WERI-Rb-1 (cell line): ENCODE data around the gene TMEM203.

Source experiments
- DNase-seq: peaks from one replicate; pipeline ENCODE4 v3.0.0-alpha.2; 2020
- H3K27ac ChIP-seq: fragments of 250-450 bp; sonication (Bioruptor Pico); 2 replicates; pipeline ENCODE4 v1.5.1; 2020; ENCODE audit warnings: mild to moderate bottlenecking, moderate library complexity
- H3K27me3 ChIP-seq: fragments of 250-450 bp; sonication (Bioruptor Pico); 2 replicates; pipeline ENCODE4 v1.5.1; 2021; ENCODE audit warnings: mild to moderate bottlenecking, low read depth, moderate library complexity; ENCODE audit not compliant: insufficient read depth, severe bottlenecking
- H3K36me3 ChIP-seq: fragments of 250-450 bp; sonication (Bioruptor Pico); 2 replicates; pipeline ENCODE4 v1.5.1; 2020; ENCODE audit warnings: mild to moderate bottlenecking, moderate library complexity
- H3K4me3 ChIP-seq: 2 replicates; pipeline ENCODE4 v1.5.1; 2011; ENCODE audit warnings: low read depth, mild to moderate bottlenecking, control low read depth, low read length
- H3K9me3 ChIP-seq: fragments of 250-450 bp; sonication (Bioruptor Pico); 2 replicates; pipeline ENCODE4 v1.5.1; 2021; ENCODE audit warnings: mild to moderate bottlenecking, moderate library complexity; ENCODE audit not compliant: severe bottlenecking
- CTCF ChIP-seq: IDR thresholded peaks from 2 replicates; pipeline ENCODE4 v1.5.1; 2011; ENCODE audit warnings: low read depth, mild to moderate bottlenecking, control low read depth, inconsistent platforms, low read length

The TMEM203 gene

GRCh38 chr9:137205126-137206069 lies at the start of gene TMEM203, which contains the start of gene NDOR1:
Gene TMEM203, minus strand, starts transcription at chr9:137205648. Its CDS starts 234 bp downstream, at chr9:137205414.
Gene NDOR1, plus strand, starts transcription at chr9:137205700. Its CDS starts 78 bp downstream, at chr9:137205778.
- Histone ChIP-seq H3K4me3 (peak within 1 kb of the TSS; percentile 82), H3K27ac (peak within 1 kb of the TSS; percentile 80)
- peak; percentile 69 for DNase-seq

GRCh38 chr9:137254624-137255447 lies 49.4 kb upstream of the TMEM203 start, which contains the start of gene NELFB:
Gene NELFB, plus strand, starts transcription at chr9:137255327.
- Histone ChIP-seq H3K9me3 (no peaks in the 10 kb centered on the region), H3K27ac (peak within 1 kb of the TSS; percentile 88), H3K4me3 (peak within 1 kb of the TSS; percentile 76), H3K36me3 (peaks cover 3% of the 10 kb centered on the region; the same call in 1 of the 2 replicates), H3K27me3 (no peaks in the 10 kb centered on the region)
- TF ChIP-seq CTCF = no peak
- peak; percentile 84 for DNase-seq

More at GRCh38 chr9:137205126-137206069, at the start of gene TMEM203, which contains the start of gene NDOR1:
- TF ChIP-seq CTCF = no peak
- Histone ChIP-seq H3K9me3 (no peaks in the 10 kb centered on the region), H3K36me3 (no peaks in the 10 kb centered on the region), H3K27me3 (no peaks in the 10 kb centered on the region)

- Histone ChIP-seq H3K27ac (peak overlapping the region; percentile 88), H3K36me3 (peaks cover 3% of the 10 kb centered on the region; the same call in 1 of the 2 replicates), H3K9me3 (no peaks in the 10 kb centered on the region), H3K4me3 (peak overlapping the region; percentile 65), H3K27me3 (no peaks in the 10 kb centered on the region)
- no peak for TF ChIP-seq CTCF
- DNase-seq = no peak
These were observed 48.5 kb upstream of the TMEM203 start for GRCh38 chr9:137253717-137254623.

- no peaks in the 10 kb centered on the region for H3K9me3 ChIP-seq
- H3K4me3 ChIP-seq = no peak overlapping the region
- H3K36me3 ChIP-seq = peaks cover 3% of the 10 kb centered on the region; the same call in 1 of the 2 replicates
- H3K27ac ChIP-seq = no peak overlapping the region
- H3K27me3 ChIP-seq = no peaks in the 10 kb centered on the region
- no peak for TF ChIP-seq CTCF
- DNase-seq = peak; percentile 55
These were observed 47.4 kb upstream of the TMEM203 start for GRCh38 chr9:137252555-137253506.
